Mesendoderm (in vitro differentiated cells): ENCODE results near the gene GRK2.
A peak's percentile ranks its signal among the peaks of the same experiment; 100 is the strongest.
"Not testable (repeated sequence)": the region's sequence is repeated elsewhere in the genome, so short reads cannot be mapped to it uniquely, and the experiment has no call there.

Experiments used
- DNase-seq: peaks from one replicate; pipeline ENCODE4 v3.0.0; 2013
- H2AK5ac ChIP-seq: 2 replicates; pipeline ENCODE4 v1.6.1; 2013; ENCODE audit warnings: low read length, inconsistent platforms
- H2BK120ac ChIP-seq: 2 replicates; pipeline ENCODE4 v1.6.1; 2013; ENCODE audit warnings: low read depth, mild to moderate bottlenecking, low read length, moderate library complexity, mixed read lengths
- H2BK15ac ChIP-seq: replicated peaks from 2 replicates; pipeline ENCODE4 v1.6.1; 2013; ENCODE audit warnings: low read depth, mild to moderate bottlenecking, moderate library complexity
- H2BK5ac ChIP-seq: 2 replicates; pipeline ENCODE4 v1.6.1; 2013; ENCODE audit warnings: low read length, inconsistent platforms
- H3K18ac ChIP-seq: 2 replicates; pipeline ENCODE4 v1.6.1; 2013; ENCODE audit warnings: mild to moderate bottlenecking, low read length, mixed read lengths
- H3K23ac ChIP-seq: one replicate; pipeline ENCODE4 v1.6.1; 2013; ENCODE audit warnings: low read length
- H3K27ac ChIP-seq: 2 replicates; pipeline ENCODE4 v1.5.1; 2013; ENCODE audit warnings: low read depth, mild to moderate bottlenecking, inconsistent platforms, low read length, moderate library complexity
- H3K27me3 ChIP-seq: 2 replicates; pipeline ENCODE4 v1.6.1; 2013; ENCODE audit warnings: low read length, control low read depth, mild to moderate bottlenecking, inconsistent platforms; ENCODE audit not compliant: insufficient read depth, poor library complexity
- H3K36me3 ChIP-seq: 2 replicates; pipeline ENCODE4 v1.6.1; 2013; ENCODE audit warnings: low read length, inconsistent platforms; ENCODE audit not compliant: control insufficient read depth, insufficient read depth
- H3K4ac ChIP-seq: one replicate; pipeline ENCODE4 v1.6.1; 2013; ENCODE audit warnings: low read depth, mild to moderate bottlenecking, low read length, moderate library complexity
- H3K4me1 ChIP-seq: 2 replicates; pipeline ENCODE4 v1.6.1; 2013; ENCODE audit warnings: low read depth, low read length, inconsistent platforms; ENCODE audit not compliant: control insufficient read depth
- H3K4me2 ChIP-seq: 2 replicates; pipeline ENCODE4 v1.6.1; 2013; ENCODE audit warnings: low read length
- H3K4me3 ChIP-seq: 2 replicates; pipeline ENCODE4 v1.5.1; 2013; ENCODE audit warnings: mild to moderate bottlenecking, low read length
- H3K56ac ChIP-seq: one replicate; pipeline ENCODE4 v1.6.1; 2013; ENCODE audit warnings: low read length
- H3K79me1 ChIP-seq: 2 replicates; pipeline ENCODE4 v1.6.1; 2013; ENCODE audit warnings: low read length, inconsistent platforms
- H3K79me2 ChIP-seq: 2 replicates; pipeline ENCODE4 v1.6.1; 2013; ENCODE audit warnings: mild to moderate bottlenecking, low read length; ENCODE audit not compliant: control insufficient read depth, insufficient read depth
- H3K9ac ChIP-seq: 2 replicates; pipeline ENCODE4 v1.6.1; 2013; ENCODE audit warnings: low read length, inconsistent platforms
- H4K5ac ChIP-seq: one replicate; pipeline ENCODE4 v1.6.1; 2013; ENCODE audit warnings: low read length
- H4K8ac ChIP-seq: one replicate; pipeline ENCODE4 v1.6.1; 2013; ENCODE audit warnings: low read depth, mild to moderate bottlenecking, control low read depth, low read length, moderate library complexity
- WGBS: extraction: QIAGEN DNeasy Blood & Tissue Kit; methylation state at CpG from one replicate; pipeline ENCODE4 v1.1.7; 2013; ENCODE audit warnings: low lambda C conversion rate, missing lambda C conversion rate; ENCODE audit not compliant: insufficient coverage; ENCODE audit errors: extremely low coverage; 5-methylcytosine and 5-hydroxymethylcytosine counted together

GRK2 gene

DNA sequence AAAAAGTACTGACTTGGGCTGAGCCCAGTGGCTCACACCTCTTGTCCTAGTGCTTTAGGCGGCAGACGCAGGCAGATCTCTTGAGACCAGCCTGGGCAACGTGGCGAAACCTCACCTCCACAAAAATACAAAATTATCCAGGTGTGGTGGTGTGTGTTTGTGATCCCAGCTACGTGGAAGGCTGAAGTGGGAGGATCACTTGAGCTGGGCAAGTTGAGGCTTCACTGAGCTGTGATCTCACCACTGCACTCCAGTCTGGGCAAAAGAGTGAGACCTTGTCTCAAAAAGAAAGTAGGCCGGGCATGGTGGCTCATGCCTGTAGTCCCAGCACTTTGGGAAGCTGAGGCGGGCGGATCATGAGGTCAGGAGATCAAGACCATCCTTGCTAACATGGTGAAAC, 31.7 kb upstream of the GRK2 start:
- H3K18ac ChIP-seq, H3K4me1 ChIP-seq, H3K9ac ChIP-seq, H3K23ac ChIP-seq, H2BK15ac ChIP-seq, H4K5ac ChIP-seq, H3K36me3 ChIP-seq, H3K27me3 ChIP-seq, H2AK5ac ChIP-seq, H3K4me3 ChIP-seq, H3K56ac ChIP-seq, H3K27ac ChIP-seq, DNase-seq, H3K79me2 ChIP-seq, H3K4ac ChIP-seq, H2BK5ac ChIP-seq, H3K79me1 ChIP-seq, H3K4me2 ChIP-seq, H2BK120ac ChIP-seq, H4K8ac ChIP-seq: not testable (repeated sequence)
- no CpG with 5 or more reads among the region's 8 CpGs for WGBS

DNA sequence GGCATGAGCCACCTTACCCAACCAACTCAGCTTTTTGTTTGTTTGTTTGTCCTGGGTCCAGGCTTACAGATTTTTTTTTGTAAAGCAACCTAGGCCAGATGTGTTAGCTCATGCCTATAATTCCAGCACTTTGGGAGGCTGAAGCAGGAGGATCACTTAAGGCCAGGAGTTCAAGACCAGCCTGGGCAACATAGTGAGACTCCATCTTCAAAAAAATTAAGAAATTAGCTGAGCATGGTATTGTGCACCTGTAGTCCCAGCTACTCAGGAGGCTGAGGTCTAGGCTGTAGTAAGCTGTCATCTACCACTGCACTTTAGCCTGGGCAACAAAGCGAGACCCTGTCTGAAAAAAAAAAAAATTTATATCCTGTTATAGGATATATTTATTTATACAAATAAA, 28.7 kb upstream of the GRK2 start:
- Histone ChIP-seq H4K5ac (no peak overlapping the region), H3K4ac (no peak overlapping the region), H2BK120ac (no peak overlapping the region), H3K4me2 (no peak overlapping the region), H2BK5ac (no peak overlapping the region), H3K4me3 (no peak overlapping the region), H3K18ac (no peak overlapping the region), H3K4me1 (peaks cover 7% of the 10 kb centered on the region), H3K79me2 (peaks cover 24% of the 10 kb centered on the region), H3K9ac (no peak overlapping the region), H3K36me3 (no peaks in the 10 kb centered on the region), H3K27ac (no peak overlapping the region), H3K79me1 (peaks cover 6% of the 10 kb centered on the region), H2AK5ac (no peak overlapping the region), H4K8ac (no peak overlapping the region), H3K27me3 (no peaks in the 10 kb centered on the region), H2BK15ac (no peak overlapping the region), H3K23ac (no peak overlapping the region), H3K56ac (no peak overlapping the region)
- no CpG with 5 or more reads among the region's 1 CpG for WGBS
- no peak for DNase-seq

DNA sequence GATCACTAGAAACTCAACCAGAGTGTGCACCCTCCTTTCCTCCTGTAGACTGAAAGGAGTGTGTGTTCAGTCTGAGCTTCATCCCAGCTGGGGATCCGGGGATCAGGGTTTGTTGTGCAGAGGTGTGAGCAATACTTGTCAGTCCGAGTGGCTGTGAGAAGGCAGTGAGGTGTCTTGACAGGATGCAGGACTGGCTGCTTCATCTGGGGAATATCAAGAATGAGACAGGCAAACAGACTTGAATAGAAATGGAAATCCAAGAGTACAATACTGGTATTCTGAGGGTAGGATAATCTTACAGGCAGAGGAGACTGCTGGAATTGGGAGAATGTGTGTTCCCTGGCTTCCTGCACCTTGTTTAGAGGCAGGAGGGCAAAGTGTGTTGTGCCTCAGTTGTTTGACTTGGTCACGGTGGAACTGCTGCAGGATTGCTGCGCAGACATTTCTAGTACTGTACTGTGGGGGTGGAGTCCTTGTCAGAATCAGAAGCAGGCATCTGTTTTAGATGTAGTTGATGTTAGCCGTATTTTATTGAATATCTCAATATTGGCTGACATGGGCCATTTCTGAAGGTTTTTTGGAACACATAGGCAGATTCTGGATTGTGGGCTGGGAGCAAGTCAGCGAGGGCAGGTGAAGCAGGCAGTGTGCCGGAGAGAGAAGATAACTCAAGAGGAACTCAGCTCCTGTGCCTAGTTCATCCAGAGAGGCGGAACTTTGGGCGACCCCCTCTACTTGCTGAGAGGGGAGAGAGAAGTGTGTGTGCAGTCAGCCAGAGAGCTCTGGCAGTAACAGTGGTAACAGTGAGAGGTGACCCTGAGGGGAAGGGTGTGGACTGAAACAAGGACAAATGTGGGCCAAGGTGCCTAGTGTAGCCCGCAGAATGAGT, 27.1 kb upstream of the GRK2 start:
- H2BK15ac ChIP-seq: no peak overlapping the region
- no peak overlapping the region for H4K5ac ChIP-seq
- peak overlapping the region; percentile 52 for H2BK5ac ChIP-seq
- H3K79me2 ChIP-seq: peaks cover 37% of the 10 kb centered on the region
- H3K27me3 ChIP-seq: no peaks in the 10 kb centered on the region
- no CpG with 5 or more reads among the region's 10 CpGs for WGBS
- H3K18ac ChIP-seq: no peak overlapping the region
- H3K23ac ChIP-seq: peak overlapping the region; percentile 33
- peaks cover 12% of the 10 kb centered on the region for H3K79me1 ChIP-seq
- H3K56ac ChIP-seq: peak overlapping the region; percentile 82
- H3K4me3 ChIP-seq: no peak overlapping the region
- peak overlapping the region; percentile 69 for H3K9ac ChIP-seq
- no peak overlapping the region for H4K8ac ChIP-seq
- peak; percentile 27 for DNase-seq
- no peak overlapping the region for H2BK120ac ChIP-seq
- H3K27ac ChIP-seq: peak overlapping the region; percentile 64
- H2AK5ac ChIP-seq: no peak overlapping the region
- H3K4me2 ChIP-seq: peak overlapping the region; percentile 68
- peaks cover 7% of the 10 kb centered on the region for H3K4me1 ChIP-seq
- H3K4ac ChIP-seq: no peak overlapping the region
- H3K36me3 ChIP-seq: peaks cover 4% of the 10 kb centered on the region

DNA sequence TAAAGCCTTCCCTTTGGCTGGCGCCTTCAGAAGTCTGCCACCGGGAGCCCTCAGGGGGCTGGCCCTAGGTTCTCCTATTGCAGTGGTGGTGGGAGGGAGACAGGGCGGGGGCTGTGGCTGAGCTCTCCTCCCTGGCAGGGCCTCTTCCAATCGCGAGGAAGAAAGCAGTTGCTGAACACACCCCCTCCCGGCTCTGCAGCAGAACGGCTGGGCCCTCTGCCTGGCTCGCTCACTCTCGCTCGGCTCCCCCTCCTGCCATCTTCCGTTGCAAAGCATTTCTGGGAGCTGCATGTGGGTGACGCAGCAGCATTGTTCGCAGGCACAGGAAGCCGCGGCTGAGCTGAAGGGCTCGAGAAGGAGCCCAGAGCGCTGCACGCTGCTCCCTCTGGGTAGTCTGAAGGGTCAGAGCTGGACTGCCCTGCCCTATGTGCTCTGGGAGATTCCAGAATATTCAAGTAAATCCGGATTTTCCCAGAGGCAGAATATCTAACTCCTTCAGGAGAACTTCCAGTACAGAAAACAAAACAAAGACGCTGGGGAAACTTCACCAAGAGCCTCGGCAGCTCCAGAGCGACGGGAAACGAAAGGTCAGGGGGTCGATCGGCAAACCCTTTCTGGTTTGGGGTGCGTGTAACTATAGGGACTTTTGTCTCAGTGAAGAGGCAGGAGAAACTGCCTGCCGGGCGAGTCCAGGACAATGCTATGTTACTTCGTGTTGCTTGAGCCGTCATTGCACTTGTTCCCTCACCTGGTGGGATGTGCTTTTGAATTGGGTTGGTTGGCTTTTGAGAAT, 26.3 kb upstream of the GRK2 start:
- Histone ChIP-seq H3K27ac (peak overlapping the region; percentile 75), H3K4ac (peak overlapping the region; percentile 92), H3K36me3 (peaks cover 4% of the 10 kb centered on the region), H2BK15ac (no peak overlapping the region), H3K79me1 (peaks cover 14% of the 10 kb centered on the region), H3K4me1 (peaks cover 7% of the 10 kb centered on the region), H2BK120ac (peak overlapping the region; percentile 63), H3K9ac (peak overlapping the region; percentile 95), H3K18ac (peak overlapping the region; percentile 80), H3K23ac (peak overlapping the region; percentile 48), H3K4me2 (peak overlapping the region; percentile 41), H2BK5ac (peak overlapping the region; percentile 71), H3K4me3 (peak overlapping the region; percentile 99), H4K5ac (no peak overlapping the region), H3K56ac (peak overlapping the region; percentile 97), H3K27me3 (no peaks in the 10 kb centered on the region), H3K79me2 (peaks cover 37% of the 10 kb centered on the region), H4K8ac (no peak overlapping the region), H2AK5ac (peak overlapping the region; percentile 64)
- no CpG with 5 or more reads among the region's 31 CpGs for WGBS
- DNase-seq: peak; percentile 100

DNA sequence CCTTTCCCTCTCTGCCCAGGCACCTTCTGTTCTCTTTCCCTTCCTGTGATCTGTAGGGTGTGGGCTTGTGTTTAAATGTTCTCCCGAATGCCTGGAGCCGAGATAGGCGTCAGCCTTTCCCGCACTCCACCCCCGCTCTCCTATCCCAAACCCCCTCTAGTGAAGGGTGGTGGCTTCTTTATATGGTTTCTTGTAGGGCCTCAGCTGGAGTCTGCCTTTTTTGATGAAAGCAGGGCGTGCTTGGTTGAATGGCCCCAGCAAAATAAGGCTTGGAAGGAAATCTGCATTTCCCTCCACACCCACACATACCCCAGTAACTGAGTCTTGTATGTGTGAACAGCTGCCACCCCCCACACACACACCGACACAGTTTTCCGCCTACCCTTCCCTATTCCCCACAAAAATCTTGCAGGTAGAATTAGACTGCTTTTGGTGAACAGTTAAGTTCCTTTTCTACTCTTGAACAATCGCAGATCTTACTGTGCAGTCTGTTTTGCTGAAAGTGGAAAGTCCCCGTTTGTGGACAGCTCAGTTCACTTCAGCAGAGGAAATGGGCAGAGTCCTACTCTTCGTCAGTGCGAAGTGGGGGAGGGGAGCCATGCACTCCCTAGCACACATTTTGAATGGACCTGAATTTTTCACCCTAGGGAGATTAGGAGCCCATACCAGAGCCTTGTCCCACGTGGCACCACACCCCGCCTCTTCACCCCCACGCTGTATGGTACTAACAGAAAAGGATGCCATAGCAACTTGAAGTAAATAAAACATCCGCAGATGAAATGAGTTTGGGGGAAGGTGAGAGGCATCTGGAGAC, 25.5 kb upstream of the GRK2 start:
- H3K4me3 ChIP-seq: peak overlapping the region; percentile 99
- no CpG with 5 or more reads among the region's 16 CpGs for WGBS
- peak overlapping the region; percentile 64 for H2AK5ac ChIP-seq
- peak; percentile 92 for DNase-seq
- H4K5ac ChIP-seq: no peak overlapping the region
- peak overlapping the region; percentile 48 for H3K23ac ChIP-seq
- H3K27ac ChIP-seq: peak overlapping the region; percentile 75
- peaks cover 37% of the 10 kb centered on the region for H3K79me2 ChIP-seq
- peak overlapping the region; percentile 59 for H3K4ac ChIP-seq
- H3K4me2 ChIP-seq: peak overlapping the region; percentile 41
- peak overlapping the region; percentile 71 for H2BK5ac ChIP-seq
- H3K18ac ChIP-seq: peak overlapping the region; percentile 71
- no peak overlapping the region for H4K8ac ChIP-seq
- H2BK120ac ChIP-seq: peak overlapping the region; percentile 63
- no peaks in the 10 kb centered on the region for H3K27me3 ChIP-seq
- H3K9ac ChIP-seq: peak overlapping the region; percentile 95
- peaks cover 8% of the 10 kb centered on the region for H3K36me3 ChIP-seq
- peak overlapping the region; percentile 97 for H3K56ac ChIP-seq
- H3K4me1 ChIP-seq: peaks cover 7% of the 10 kb centered on the region
- no peak overlapping the region for H2BK15ac ChIP-seq
- peaks cover 17% of the 10 kb centered on the region for H3K79me1 ChIP-seq
